ENCODE data around the gene DENND4C.

Gene DENND4C

DNA sequence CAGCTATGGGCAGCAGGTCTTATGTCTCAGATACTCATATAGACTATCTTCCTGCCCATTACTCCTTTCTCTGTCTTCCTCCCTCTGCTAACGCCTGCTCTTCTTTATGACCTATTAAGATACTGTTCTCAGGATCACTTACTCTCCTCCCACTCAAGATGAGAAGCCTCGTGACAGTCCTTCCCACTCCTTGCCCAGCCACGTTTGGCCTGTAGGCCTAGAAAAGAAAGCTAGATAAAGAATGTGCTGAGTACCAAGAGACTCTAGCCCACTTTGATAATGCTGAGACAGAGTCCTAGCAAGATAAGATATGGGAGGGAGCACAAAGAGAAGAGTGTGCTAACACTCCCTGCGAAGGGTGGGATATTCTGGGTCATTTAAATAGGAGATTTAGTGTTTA is 6.8 kb upstream of the DENND4C start:
- DNase-seq (ENCODE audit: low spot score): no peak

DNA sequence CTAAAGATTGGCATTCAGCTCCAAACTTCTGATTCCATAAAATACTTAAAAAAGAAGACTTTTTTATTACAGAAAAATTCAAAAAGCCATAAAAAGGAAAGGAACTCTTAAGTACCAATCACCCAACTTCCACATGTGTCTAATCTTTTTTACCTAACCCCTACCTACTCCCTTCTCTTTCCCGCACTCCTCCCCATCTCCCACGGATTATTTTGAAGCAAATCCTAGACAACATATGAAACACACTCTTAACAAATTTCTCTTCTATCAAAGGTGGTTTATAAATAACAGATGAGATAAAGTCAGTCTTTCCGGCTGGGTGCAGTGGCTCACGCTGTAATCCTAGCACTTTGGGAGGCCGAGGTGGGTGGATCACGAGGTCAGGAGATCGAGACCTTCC is 5.9 kb upstream of the DENND4C start:
- DNase-seq (ENCODE audit: low spot score): no peak
- TF ChIP-seq, protein P1, sequence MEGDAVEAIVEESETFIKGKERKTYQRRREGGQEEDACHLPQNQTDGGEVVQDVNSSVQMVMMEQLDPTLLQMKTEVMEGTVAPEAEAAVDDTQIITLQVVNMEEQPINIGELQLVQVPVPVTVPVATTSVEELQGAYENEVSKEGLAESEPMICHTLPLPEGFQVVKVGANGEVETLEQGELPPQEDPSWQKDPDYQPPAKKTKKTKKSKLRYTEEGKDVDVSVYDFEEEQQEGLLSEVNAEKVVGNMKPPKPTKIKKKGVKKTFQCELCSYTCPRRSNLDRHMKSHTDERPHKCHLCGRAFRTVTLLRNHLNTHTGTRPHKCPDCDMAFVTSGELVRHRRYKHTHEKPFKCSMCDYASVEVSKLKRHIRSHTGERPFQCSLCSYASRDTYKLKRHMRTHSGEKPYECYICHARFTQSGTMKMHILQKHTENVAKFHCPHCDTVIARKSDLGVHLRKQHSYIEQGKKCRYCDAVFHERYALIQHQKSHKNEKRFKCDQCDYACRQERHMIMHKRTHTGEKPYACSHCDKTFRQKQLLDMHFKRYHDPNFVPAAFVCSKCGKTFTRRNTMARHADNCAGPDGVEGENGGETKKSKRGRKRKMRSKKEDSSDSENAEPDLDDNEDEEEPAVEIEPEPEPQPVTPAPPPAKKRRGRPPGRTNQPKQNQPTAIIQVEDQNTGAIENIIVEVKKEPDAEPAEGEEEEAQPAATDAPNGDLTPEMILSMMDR (IDR thresholded peaks at IDR 0.05; ENCODE audit: extremely low read depth, missing control alignments): no peak

More for the DNA sequence above, 6.8 kb upstream of the DENND4C start:
- TF ChIP-seq, protein P1 (IDR thresholded peaks at IDR 0.05; ENCODE audit: extremely low read depth, missing control alignments): no peak

DNA sequence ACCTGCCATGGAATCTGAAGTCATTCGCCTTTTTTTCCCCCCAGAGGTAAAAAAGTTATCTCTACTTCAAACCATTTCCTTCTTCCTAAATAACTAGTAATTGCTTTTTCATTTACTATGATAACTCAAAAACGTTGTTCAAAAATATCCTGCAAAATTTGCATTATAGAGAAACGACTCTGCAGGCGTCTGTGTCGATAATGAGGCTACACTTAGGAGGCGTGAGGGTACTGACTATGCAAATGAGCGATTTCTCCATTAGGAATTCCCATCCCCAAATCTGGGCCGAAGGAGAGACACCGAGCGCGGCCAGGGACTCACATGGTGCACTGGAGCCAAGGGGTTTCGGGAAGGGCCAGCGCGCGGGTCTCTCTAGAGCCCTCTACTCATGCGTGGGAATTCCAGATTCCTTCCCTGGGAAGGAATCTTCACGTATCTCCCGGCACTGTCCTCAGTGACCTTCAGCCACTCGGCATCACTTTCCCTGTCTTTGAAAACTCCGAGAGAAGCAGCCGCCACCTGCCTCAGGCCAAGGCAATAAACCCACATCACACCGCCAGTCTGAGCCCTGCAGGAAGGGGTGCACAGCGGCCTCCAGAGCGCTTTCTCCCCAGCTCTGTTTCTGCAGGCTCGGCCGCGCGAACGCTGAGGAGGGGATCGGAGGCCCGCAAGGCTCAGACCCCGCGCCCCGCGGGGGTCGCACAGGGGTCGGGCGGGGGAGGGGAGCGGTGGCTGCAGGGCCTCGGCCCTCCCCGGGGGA is 718 bp upstream of the DENND4C start:
- TF ChIP-seq, protein P1 (IDR thresholded peaks at IDR 0.05; ENCODE audit: extremely low read depth, missing control alignments): no peak
- DNase-seq (ENCODE audit: low spot score): no peak

DNA sequence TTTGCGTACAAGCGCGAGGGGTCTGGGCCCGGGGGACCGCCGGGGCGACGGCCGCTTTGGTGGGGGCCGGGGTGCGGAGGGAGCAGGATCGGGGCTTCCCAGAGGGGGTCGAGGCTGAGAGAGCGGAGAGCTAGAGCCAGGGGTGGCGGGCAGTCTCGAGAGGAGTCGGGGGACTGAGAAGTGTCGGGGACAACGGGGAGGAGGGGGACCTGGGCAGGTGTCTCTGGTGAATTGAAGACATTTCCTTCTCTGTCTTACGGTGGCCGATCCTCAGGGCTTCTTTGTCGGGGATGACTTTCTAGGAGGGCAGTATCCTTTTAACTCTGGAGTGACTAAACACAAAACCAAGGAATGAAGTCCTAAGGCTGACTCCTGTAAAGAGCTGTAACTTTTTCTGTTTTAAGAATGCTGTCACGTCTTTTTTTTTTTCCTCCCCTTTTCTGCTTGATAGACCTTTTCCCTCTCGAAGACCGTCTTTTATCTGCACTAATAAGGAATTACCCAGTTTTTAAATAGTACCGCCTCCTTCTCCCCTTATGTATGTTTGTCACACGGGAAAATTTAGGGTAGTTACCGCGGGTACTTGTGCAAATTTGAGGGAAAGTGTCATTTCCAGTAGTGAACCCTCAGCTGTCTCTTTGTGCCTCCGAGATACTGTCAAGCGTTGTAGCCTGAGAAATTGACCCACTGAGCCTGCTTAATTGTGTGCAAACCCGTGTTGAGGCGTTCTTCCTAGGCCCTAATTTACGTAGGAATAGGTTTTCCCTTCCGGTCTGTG is 822 bp downstream of the DENND4C start:
- TF ChIP-seq, protein P1 (IDR thresholded peaks at IDR 0.05; ENCODE audit: extremely low read depth, missing control alignments): no peak

DNA sequence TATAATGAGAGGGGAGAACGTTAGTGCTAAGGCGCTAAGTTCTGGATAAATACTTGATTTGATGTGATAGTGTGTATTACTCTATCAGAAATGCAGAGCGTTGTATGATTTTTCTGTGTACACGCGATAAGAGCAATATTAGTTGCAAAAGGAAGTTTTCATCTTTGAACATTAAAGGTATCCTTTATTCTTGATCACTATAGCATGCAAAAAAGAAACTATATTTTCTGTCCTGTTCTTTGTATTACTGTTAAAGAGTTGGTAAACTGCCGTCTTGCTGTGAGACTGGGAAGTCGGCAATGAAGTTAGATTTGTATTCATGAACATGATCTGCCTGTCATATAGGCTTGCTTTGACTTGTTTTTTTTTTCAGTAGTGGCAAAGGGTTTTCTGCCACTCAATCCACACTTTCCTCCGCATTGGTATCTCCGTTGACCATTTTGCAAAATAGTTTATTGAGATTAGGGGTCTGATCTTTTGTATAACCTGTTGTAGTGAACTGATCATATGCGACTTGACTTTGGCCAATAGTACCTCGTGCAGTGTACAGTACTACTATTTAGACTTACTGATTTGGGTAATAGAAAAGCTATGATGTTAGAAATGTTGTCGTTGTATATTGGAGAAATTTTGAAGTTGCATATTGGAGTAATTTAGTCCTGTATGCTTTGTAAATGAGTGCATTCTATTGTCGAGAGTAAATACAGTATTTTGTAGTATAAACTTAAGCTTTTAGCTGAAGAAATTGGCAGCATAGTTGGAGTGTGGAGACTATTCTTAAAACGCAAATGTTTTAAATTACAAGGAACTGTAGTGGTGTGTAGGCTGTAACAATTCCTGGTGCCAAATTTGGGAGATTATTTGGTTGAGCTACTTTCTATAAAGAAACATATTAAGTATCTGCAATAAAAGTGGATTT is 1.7 kb downstream of the DENND4C start:
- no peak for DNase-seq (ENCODE audit: low spot score)
- TF ChIP-seq, protein P1 (IDR thresholded peaks at IDR 0.05; ENCODE audit: extremely low read depth, missing control alignments): no peak

More for the DNA sequence above, 822 bp downstream of the DENND4C start:
- DNase-seq (ENCODE audit: low spot score): peak; percentile 41

DNA sequence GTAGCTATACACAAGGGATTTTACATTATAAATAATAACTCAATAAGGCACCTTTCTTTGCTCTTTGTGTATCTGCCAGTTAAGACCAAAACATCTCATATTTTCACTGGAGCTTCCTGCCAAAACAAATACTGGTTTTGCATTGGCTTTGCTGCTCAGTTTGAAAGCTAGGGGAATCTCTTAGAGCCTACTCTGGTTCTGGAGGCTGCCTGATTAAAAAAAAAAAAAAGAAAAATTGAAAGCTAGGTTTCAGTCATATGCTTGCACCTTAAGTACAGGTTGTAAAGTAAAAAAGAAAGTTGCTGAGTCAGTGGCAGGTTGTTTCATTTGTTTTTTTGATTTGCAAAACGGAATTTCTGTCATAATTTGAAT is 2.3 kb downstream of the DENND4C start:
- TF ChIP-seq, protein P1 (IDR thresholded peaks at IDR 0.05; ENCODE audit: extremely low read depth, missing control alignments): no peak
- DNase-seq (ENCODE audit: low spot score): peak; percentile 59
